ENCODE data around the gene MAGI2.
A peak's percentile ranks its signal among the peaks of the same experiment; 100 is the strongest.
"Not testable (repeated sequence)": the region's sequence is repeated elsewhere in the genome, so short reads cannot be mapped to it uniquely, and the experiment has no call there.

The MAGI2 gene

GRCh38 chr7:79011921-79012320 is 441.5 kb downstream of the MAGI2 start:
- no peak overlapping the region for H3K27ac Mint-ChIP-seq (ENCODE audit: low read depth)

GRCh38 chr7:79009647-79010046 is 443.8 kb downstream of the MAGI2 start:
- ATAC-seq (replicated peaks; ENCODE audit: extremely low read depth, poor library complexity, severe bottlenecking) = no peak
- no peak overlapping the region for H3K4me3 Mint-ChIP-seq
- no peak for DNase-seq (ENCODE audit: low spot score in 2 of 2)
- H3K36me3 Mint-ChIP-seq (ENCODE audit: insufficient read depth) = no peaks in the 10 kb centered on the region
- H3K9me3 Mint-ChIP-seq = peaks cover 23% of the 10 kb centered on the region
- no peaks in the 10 kb centered on the region for H3K4me1 Mint-ChIP-seq
- H3K27ac Mint-ChIP-seq (ENCODE audit: low read depth) = no peak overlapping the region
- no peaks in the 10 kb centered on the region for H3K27me3 Mint-ChIP-seq

More at GRCh38 chr7:79011921-79012320, 441.5 kb downstream of the MAGI2 start:
- no peak overlapping the region for H3K4me3 Mint-ChIP-seq
- H3K36me3 Mint-ChIP-seq (ENCODE audit: insufficient read depth) = no peaks in the 10 kb centered on the region
- no peak for ATAC-seq (replicated peaks; ENCODE audit: extremely low read depth, poor library complexity, severe bottlenecking)
- no peaks in the 10 kb centered on the region for H3K27me3 Mint-ChIP-seq
- H3K9me3 Mint-ChIP-seq = peaks cover 24% of the 10 kb centered on the region
- no peak for DNase-seq (ENCODE audit: low spot score in 2 of 2)
- H3K4me1 Mint-ChIP-seq = no peaks in the 10 kb centered on the region

DNA sequence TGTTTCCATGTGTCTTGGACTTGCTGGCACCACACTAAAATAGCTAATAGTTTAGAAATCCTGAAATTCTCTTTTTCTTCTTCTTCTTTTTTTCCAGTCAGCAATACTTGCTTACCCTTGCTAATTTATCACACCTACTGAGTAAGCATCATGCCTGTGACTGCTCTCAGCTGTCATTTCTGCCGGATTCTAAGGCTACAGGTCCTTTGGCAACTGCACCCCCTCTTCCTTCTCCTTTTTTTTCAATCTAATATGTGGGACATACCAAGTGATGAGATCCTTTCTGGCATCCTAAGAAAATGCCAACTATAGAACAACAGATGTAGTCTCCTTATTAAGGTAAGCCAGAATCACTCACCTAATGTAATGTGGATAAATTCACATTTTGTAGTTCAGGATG is 444.7 kb downstream of the MAGI2 start:
- H3K4me3 Mint-ChIP-seq = no peak overlapping the region
- H3K4me1 Mint-ChIP-seq = no peaks in the 10 kb centered on the region
- no peaks in the 10 kb centered on the region for H3K36me3 Mint-ChIP-seq (ENCODE audit: insufficient read depth)
- no peak overlapping the region for H3K27ac Mint-ChIP-seq (ENCODE audit: low read depth)
- DNase-seq (ENCODE audit: low spot score in 2 of 2) = no peak
- H3K9me3 Mint-ChIP-seq = peaks cover 28% of the 10 kb centered on the region
- no peak for ATAC-seq (replicated peaks; ENCODE audit: extremely low read depth, poor library complexity, severe bottlenecking)
- no peaks in the 10 kb centered on the region for H3K27me3 Mint-ChIP-seq

DNA sequence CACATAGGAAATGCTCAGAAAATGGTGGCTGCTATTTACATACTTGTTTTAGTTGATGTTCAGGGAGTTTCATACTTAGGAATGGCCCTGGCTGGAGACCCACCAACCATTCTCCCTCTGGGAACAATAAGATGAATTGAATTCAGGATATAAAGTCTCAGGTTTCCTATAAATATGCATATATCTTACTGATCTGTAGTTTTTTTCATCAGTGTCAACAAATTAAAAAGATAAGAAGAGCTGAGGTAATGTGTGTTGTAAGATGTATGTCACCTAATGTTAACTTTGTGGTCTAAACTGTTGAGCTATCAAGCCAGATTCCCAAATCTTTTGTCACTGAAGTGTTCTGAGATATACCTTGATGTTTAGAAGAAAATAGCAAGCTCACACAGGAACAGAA is 457.5 kb downstream of the MAGI2 start:
- no peak for DNase-seq (ENCODE audit: low spot score in 2 of 2)
- Mint-ChIP-seq H3K4me3 (no peak overlapping the region), H3K27ac (ENCODE audit: low read depth) (no peak overlapping the region), H3K9me3 (peaks cover 10% of the 10 kb centered on the region), H3K36me3 (ENCODE audit: insufficient read depth) (no peaks in the 10 kb centered on the region), H3K27me3 (no peaks in the 10 kb centered on the region), H3K4me1 (no peaks in the 10 kb centered on the region)
- no peak for ATAC-seq (replicated peaks; ENCODE audit: extremely low read depth, poor library complexity, severe bottlenecking)

DNA sequence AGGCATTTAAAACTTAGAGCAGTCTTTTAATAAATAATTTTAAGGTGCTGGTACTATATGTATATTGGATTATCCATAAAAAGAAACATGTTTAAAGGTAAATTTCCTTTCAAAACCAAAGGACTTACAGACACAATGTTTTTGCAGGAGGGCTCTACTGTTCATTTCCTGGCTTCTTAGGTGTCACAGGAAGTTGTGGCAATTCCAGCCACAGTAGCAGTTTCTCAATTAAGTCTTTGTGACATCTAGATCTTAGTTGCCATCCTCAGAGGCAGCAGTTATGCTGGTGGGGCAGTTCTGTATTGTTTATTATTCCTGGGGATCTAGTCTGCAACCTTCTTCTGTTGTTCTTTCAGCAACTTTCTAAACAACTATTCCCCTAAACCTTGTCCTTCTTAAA is 460.1 kb downstream of the MAGI2 start:
- DNase-seq (ENCODE audit: low spot score in 2 of 2) (no peak), ATAC-seq (replicated peaks; ENCODE audit: extremely low read depth, poor library complexity, severe bottlenecking) (no peak)
- H3K9me3 Mint-ChIP-seq = peaks cover 22% of the 10 kb centered on the region
- H3K4me1 Mint-ChIP-seq = no peaks in the 10 kb centered on the region
- H3K36me3 Mint-ChIP-seq (ENCODE audit: insufficient read depth) = peaks cover 3% of the 10 kb centered on the region
- no peaks in the 10 kb centered on the region for H3K27me3 Mint-ChIP-seq
- no peak overlapping the region for H3K27ac Mint-ChIP-seq (ENCODE audit: low read depth)
- no peak overlapping the region for H3K4me3 Mint-ChIP-seq

DNA sequence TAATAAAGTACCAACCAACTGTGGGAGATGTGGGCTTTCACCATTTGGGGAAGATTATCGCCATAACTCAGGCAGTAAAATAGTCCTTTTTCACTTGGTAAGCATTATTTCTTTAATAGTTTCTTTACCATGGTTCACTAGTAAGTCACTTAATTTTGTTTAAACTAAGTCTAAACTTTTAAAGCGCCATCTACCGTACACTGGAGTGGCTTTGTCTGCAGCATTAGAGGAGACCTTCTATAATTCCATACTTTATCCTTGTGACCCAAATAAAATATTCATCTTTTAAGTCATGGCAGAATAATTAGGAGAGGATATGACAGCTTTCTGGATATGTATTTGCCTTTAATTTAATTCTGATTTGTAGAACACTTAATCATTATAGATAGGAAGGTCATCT is 468.0 kb downstream of the MAGI2 start:
- no peak overlapping the region for H3K27ac Mint-ChIP-seq (ENCODE audit: low read depth)
- H3K4me1 Mint-ChIP-seq = no peaks in the 10 kb centered on the region
- no peaks in the 10 kb centered on the region for H3K27me3 Mint-ChIP-seq
- H3K9me3 Mint-ChIP-seq = peaks cover 30% of the 10 kb centered on the region
- ATAC-seq (replicated peaks; ENCODE audit: extremely low read depth, poor library complexity, severe bottlenecking) (no peak), DNase-seq (ENCODE audit: low spot score in 2 of 2) (no peak)
- no peak overlapping the region for H3K4me3 Mint-ChIP-seq
- peaks cover 3% of the 10 kb centered on the region for H3K36me3 Mint-ChIP-seq (ENCODE audit: insufficient read depth)

GRCh38 chr7:78983483-78983882 is 470.0 kb downstream of the MAGI2 start:
- DNase-seq (ENCODE audit: low spot score in 2 of 2) = no peak
- Mint-ChIP-seq H3K27me3 (no peaks in the 10 kb centered on the region), H3K27ac (ENCODE audit: low read depth) (no peak overlapping the region), H3K4me1 (no peaks in the 10 kb centered on the region), H3K36me3 (ENCODE audit: insufficient read depth) (no peaks in the 10 kb centered on the region), H3K9me3 (peaks cover 25% of the 10 kb centered on the region), H3K4me3 (no peak overlapping the region)
- ATAC-seq (replicated peaks; ENCODE audit: extremely low read depth, poor library complexity, severe bottlenecking) = no peak

GRCh38 chr7:78970440-78970916 is 483.0 kb downstream of the MAGI2 start:
- ATAC-seq (replicated peaks; ENCODE audit: extremely low read depth, poor library complexity, severe bottlenecking) = no peak
- no peaks in the 10 kb centered on the region for H3K4me1 Mint-ChIP-seq
- H3K27me3 Mint-ChIP-seq = no peaks in the 10 kb centered on the region
- no peak overlapping the region for H3K4me3 Mint-ChIP-seq
- DNase-seq (ENCODE audit: low spot score in 2 of 2) = no peak
- no peaks in the 10 kb centered on the region for H3K36me3 Mint-ChIP-seq (ENCODE audit: insufficient read depth)
- H3K9me3 Mint-ChIP-seq = peaks cover 15% of the 10 kb centered on the region
- no peak overlapping the region for H3K27ac Mint-ChIP-seq (ENCODE audit: low read depth)

DNA sequence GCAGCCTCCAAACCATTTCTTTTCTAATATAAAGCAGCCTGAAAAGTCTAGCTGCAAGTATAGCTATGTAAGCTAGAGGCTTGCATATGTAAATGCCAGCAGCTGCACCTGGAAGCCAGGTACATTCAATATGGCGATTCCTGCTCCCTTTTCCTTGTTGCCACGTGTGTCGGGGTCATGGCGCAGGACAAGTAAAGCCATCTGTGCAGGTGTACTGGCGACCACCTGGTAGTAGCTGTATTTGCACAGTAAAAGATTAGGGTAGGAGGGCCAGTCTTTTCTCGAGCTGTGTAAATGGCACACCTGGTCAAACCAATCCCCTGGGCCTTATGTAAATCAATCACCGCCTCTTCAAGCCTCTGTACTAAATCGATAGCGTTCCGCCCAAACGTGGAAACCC is 484.5 kb downstream of the MAGI2 start:
- H3K9me3 Mint-ChIP-seq = peaks cover 15% of the 10 kb centered on the region
- ATAC-seq (replicated peaks; ENCODE audit: extremely low read depth, poor library complexity, severe bottlenecking) (no peak), DNase-seq (ENCODE audit: low spot score in 2 of 2) (no peak)
- H3K36me3 Mint-ChIP-seq (ENCODE audit: insufficient read depth) = no peaks in the 10 kb centered on the region
- H3K27me3 Mint-ChIP-seq = no peaks in the 10 kb centered on the region
- no peak overlapping the region for H3K4me3 Mint-ChIP-seq
- no peak overlapping the region for H3K27ac Mint-ChIP-seq (ENCODE audit: low read depth)
- H3K4me1 Mint-ChIP-seq = no peaks in the 10 kb centered on the region

DNA sequence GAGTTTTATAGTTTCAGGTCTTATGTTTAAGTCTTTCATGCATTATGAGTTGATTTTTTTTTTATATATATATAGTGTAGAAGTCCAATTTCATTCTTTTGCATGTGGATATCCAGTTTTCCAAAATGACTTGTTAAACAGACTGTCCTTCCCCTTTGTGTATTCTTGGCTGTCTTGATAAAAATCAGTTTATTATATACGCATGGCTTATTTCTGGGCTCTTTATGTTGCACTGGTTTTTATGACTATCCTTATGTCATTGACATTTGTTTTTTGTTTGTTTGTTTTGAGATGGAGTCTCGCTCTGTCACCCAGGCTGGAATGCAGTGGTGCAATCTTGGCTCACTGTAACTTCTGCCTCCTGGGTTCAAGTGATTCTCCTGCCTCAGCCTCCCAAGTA is 485.9 kb downstream of the MAGI2 start:
- H3K9me3 Mint-ChIP-seq = peaks cover 15% of the 10 kb centered on the region
- not testable (repeated sequence) for H3K27me3 Mint-ChIP-seq; H3K4me3 Mint-ChIP-seq; H3K36me3 Mint-ChIP-seq (ENCODE audit: insufficient read depth); ATAC-seq (replicated peaks; ENCODE audit: extremely low read depth, poor library complexity, severe bottlenecking); H3K4me1 Mint-ChIP-seq; H3K27ac Mint-ChIP-seq (ENCODE audit: low read depth); DNase-seq (ENCODE audit: low spot score in 2 of 2)

- Mint-ChIP-seq H3K27me3 (no peaks in the 10 kb centered on the region), H3K36me3 (ENCODE audit: insufficient read depth) (no peaks in the 10 kb centered on the region), H3K27ac (ENCODE audit: low read depth) (no peak overlapping the region), H3K4me1 (no peaks in the 10 kb centered on the region), H3K4me3 (no peak overlapping the region), H3K9me3 (peaks cover 15% of the 10 kb centered on the region)
- ATAC-seq (replicated peaks; ENCODE audit: extremely low read depth, poor library complexity, severe bottlenecking) (no peak), DNase-seq (ENCODE audit: low spot score in 2 of 2) (no peak)
These were observed 486.4 kb downstream of the MAGI2 start for GRCh38 chr7:78967046-78967445.

DNA sequence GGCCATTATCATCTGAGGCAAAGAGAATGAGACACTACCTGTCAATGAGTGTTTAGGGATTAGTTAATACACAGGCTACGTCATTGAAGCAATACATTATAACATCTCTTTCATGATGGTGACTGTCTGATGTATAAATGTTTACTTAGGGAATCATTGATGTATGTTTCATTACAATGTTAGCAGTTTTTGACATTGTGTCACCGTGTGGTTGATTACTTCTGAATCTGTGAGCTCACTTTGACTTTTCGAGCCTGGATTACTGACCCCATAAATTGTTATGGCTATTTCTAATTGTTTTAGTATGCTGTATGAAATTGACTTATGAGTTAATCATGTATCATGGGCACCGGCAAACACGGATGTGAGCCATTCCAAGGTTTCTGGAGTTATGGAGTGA is 494.0 kb downstream of the MAGI2 start:
- H3K27me3 Mint-ChIP-seq = no peaks in the 10 kb centered on the region
- ATAC-seq (replicated peaks; ENCODE audit: extremely low read depth, poor library complexity, severe bottlenecking) = no peak
- H3K9me3 Mint-ChIP-seq = peaks cover 12% of the 10 kb centered on the region
- H3K27ac Mint-ChIP-seq (ENCODE audit: low read depth) = no peak overlapping the region
- peaks cover 2% of the 10 kb centered on the region for H3K36me3 Mint-ChIP-seq (ENCODE audit: insufficient read depth)
- DNase-seq (ENCODE audit: low spot score in 2 of 2) = no peak
- H3K4me3 Mint-ChIP-seq = no peak overlapping the region
- H3K4me1 Mint-ChIP-seq = no peaks in the 10 kb centered on the region

DNA sequence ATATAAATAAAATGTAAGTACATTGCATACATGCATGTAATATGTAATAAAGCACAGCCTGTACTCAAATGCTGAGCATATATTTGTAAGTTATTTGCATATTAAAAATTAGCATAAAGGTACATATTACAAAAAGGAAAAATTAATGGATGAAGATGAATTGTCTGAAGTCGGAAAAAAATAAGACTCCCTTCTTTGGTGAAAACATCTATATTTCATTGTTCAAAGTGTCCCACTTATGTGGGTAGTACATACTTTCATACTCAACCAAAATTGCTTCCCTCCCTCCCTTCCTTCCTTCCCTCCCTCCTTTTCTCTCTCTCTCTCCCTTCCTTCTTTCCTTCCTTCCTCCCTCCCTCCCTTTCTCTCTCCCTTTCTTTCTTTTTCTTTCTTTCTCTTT is 498.1 kb downstream of the MAGI2 start:
- Mint-ChIP-seq H3K4me3 (no peak overlapping the region), H3K27me3 (no peaks in the 10 kb centered on the region), H3K27ac (ENCODE audit: low read depth) (peak overlapping the region; percentile 42), H3K36me3 (ENCODE audit: insufficient read depth) (no peaks in the 10 kb centered on the region), H3K9me3 (peaks cover 22% of the 10 kb centered on the region), H3K4me1 (no peaks in the 10 kb centered on the region)
- ATAC-seq (replicated peaks; ENCODE audit: extremely low read depth, poor library complexity, severe bottlenecking) = no peak
- no peak for DNase-seq (ENCODE audit: low spot score in 2 of 2)

Measured in central memory CD8-positive, alpha-beta T cell (primary cell).